HFF-Myc (cell line): ENCODE results near the gene FRMD4B.
A peak's percentile ranks its signal among the peaks of the same experiment; 100 is the strongest.

Experiments
- DNase-seq: peaks from one replicate; pipeline ENCODE4 v3.0.0-alpha.2; 2011; ENCODE audit warnings: low read depth; ENCODE audit errors: extremely low read depth
- H3K4me3 ChIP-seq: replicated peaks from 2 replicates; pipeline ENCODE4 v1.5.1; 2011; ENCODE audit warnings: low read depth, mild to moderate bottlenecking, control low read depth, low read length
- CTCF ChIP-seq: IDR thresholded peaks from 2 replicates; pipeline ENCODE4 v1.5.1; 2012; ENCODE audit warnings: mild to moderate bottlenecking, low read depth, low read length, control low read depth; ENCODE audit errors: missing control alignments

FRMD4B gene

DNA sequence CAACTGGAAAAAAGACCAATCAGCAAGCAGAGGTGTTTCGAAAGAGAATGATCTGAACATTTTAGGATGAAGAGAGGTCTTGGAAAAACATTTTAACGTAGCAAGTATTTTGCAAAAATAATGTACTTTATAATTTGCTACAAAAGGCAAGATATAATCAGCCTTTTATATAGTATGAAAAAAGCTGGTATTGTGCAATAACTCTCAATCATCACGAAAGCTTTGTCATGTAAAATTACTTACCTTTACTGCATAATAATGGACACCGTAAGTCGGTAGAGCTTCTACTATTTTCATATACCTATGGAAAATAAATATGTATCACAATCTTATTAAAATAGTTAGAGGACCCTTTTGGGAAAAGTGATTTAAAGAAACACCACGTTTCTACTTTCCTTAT is 167.8 kb downstream of the FRMD4B start:
- no peak overlapping the region for H3K4me3 ChIP-seq
- no peak for DNase-seq
- TF ChIP-seq CTCF: no peak

- no peak for DNase-seq
- H3K4me3 ChIP-seq: no peak overlapping the region
- no peak for TF ChIP-seq CTCF
Measured at GRCh38 chr3:69216981-69217380, 168.9 kb downstream of the FRMD4B start.

GRCh38 chr3:69214241-69214640 is 171.6 kb downstream of the FRMD4B start:
- TF ChIP-seq CTCF: no peak
- DNase-seq: no peak
- H3K4me3 ChIP-seq: no peak overlapping the region

DNA sequence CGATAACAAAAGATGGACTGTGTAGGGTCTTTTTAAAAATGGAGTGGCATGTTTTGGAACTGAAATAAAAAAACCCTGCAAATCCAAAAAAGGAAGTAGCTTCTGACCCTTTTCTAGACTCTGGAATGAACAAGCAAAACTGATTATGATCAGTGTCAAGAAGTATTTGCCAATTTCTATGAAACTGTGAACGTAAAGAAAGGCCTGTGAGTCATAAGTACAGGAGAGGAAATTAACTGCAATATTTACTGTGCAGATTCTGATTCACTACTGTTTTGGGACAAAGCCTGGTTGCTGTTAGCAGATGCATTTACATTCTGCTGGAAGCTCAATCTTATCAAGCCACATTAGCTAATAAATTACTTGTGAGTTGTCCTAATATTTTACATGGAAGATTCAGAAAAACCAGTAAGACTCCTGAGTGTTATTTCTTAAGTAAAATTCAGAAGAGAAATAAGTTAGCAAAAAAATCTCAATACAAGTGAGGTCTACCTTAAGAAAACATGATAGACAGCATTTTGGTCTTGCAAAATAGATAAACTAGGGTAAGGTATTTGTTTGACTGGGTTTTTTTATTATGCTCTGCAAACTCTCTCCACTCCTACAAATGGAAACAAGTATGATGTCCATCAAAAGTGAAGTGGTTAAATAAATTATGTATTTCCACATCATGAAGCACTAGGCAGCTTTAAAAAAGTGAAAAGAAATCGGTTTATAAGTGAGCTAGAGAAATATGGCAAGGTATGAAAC is 173.3 kb downstream of the FRMD4B start:
- DNase-seq: peak; percentile 19
- H3K4me3 ChIP-seq: no peak overlapping the region
- no peak for TF ChIP-seq CTCF

DNA sequence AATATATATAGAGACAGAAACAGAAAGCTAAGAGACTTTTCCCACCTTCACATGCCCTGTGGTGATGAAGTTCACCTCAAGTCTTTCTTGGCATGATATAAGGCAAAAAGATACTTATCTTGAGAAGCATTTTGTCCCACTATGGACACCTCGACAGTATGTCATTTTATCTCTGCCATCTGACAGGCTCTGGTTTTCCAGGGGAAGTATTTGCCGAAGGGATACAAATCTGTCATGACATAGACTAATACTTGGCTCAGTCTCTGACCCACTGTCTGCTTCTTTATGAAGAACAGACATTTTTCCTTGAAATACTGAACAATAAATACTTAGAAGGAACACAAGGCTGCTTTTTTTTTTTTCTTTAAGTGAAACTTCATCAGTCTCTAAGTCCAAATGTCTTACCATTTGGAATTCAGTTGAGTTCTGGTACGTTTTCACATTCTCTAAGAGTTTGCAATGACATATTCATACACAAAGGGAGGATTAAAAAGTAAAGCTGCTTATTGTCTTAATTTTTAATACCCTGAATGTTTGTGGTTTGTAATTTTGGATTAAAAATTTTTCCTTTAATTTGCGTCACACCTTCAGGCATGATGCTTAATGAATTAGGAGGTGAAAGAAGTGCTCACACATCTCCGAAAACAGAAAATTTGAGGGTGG is 175.7 kb downstream of the FRMD4B start:
- H3K4me3 ChIP-seq: no peak overlapping the region
- DNase-seq: no peak
- TF ChIP-seq CTCF: no peak

DNA sequence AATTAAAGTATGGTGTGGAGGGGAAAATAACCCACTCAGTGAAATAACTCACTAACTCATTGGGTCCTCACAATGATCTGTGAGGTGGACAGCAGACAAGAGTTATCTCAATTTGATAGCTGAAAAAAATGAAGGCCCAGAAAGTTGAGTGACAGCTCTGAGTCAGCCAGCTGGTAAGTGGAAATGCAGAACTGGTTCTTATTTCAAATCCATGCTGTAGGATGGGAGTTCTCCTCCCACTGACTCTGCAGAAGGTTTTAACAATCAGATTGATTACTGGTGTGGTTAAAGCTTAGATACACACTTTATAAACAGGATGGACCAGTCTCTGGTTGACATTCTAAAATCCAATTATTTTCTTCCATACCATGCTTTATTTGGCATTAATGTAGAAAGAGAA is 176.5 kb downstream of the FRMD4B start:
- no peak for TF ChIP-seq CTCF
- DNase-seq: no peak
- H3K4me3 ChIP-seq: no peak overlapping the region
